Naive thymus-derived CD8-positive, alpha-beta T cell (primary cell): Measurements from ENCODE around the gene CACNA1E. TPM values are rescaled to one million over a fixed set of nuclear protein-coding genes. Genes with fewer than 3 reads are reported as not detected.
A peak's percentile ranks its signal among the peaks of the same experiment; 100 is the strongest.

Experiments used
- ATAC-seq, 2 donors: fragments of 150-1000 bp; cut with Tn5 transposase in 1 of 2; sonication (Bioruptor Pico), chemical (Tn5 transposase) in 1 of 2; 1 replicate in 1 of 2; 2 replicates in 1 of 2; pipeline ENCODE4 v1.10.0; 2021; ENCODE audit warnings: mild to moderate bottlenecking in 2 of 2, moderate library complexity in 2 of 2
- POLR2A ChIA-PET: fragments of 350-600 bp; sonication (Branson Sonifier 250); formaldehyde crosslinking; loops from one replicate; lab custom pipeline; 2021; ENCODE audit warnings: antibody characterized with exemption; lab: Charles Lee
- DNase-seq, 10 donors: peaks; one replicate each; pipeline versions ENCODE4 v3.0.0 to v3.0.0-alpha.2; 2020 to 2022
- H3K27ac Mint-ChIP-seq, 10 donors: one replicate each; pipeline ENCODE4 v1.8.0; 2020 to 2022; ENCODE audit warnings: mild to moderate bottlenecking in 10 of 10, mixed read lengths in 10 of 10, moderate library complexity in 4 of 10, inconsistent platforms in 1 of 10
- H3K27me3 Mint-ChIP-seq, 5 donors: one replicate each; pipeline ENCODE4 v1.8.0; 2021 to 2022; ENCODE audit warnings: mixed read lengths in 5 of 5
- H3K36me3 Mint-ChIP-seq, 3 donors: one replicate each; pipeline ENCODE4 v1.8.0; 2020 to 2022; ENCODE audit warnings: mixed read lengths in 3 of 3, mild to moderate bottlenecking in 2 of 3, inconsistent platforms in 1 of 3
- H3K4me1 Mint-ChIP-seq, 4 donors: one replicate each; pipeline ENCODE4 v1.8.0; 2021 to 2022; ENCODE audit warnings: mixed read lengths in 4 of 4
- H3K4me3 Mint-ChIP-seq, 10 donors: one replicate each; pipeline ENCODE4 v1.8.0; 2020 to 2022; ENCODE audit warnings: mild to moderate bottlenecking in 10 of 10, mixed read lengths in 10 of 10, moderate library complexity in 6 of 10, inconsistent platforms in 1 of 10
- H3K9me3 Mint-ChIP-seq, 9 donors: one replicate each; pipeline ENCODE4 v1.8.0; 2020 to 2022; ENCODE audit warnings: mixed read lengths in 9 of 9, mild to moderate bottlenecking in 3 of 9, inconsistent platforms in 1 of 9, moderate library complexity in 1 of 9
- polyA plus RNA-seq, 3 donors: library from polyadenylated mRNA; unstranded; fragments of 300-500 nt; fragmentation: Illumina TruSeq; gene quantifications; one replicate each; pipeline ENCODE4 v1.2.3, GENCODE V29; 2021
- total RNA-seq, 8 experiments: library from RNA in 2 of 8; stranded (reverse) in 2 of 8; gene quantifications; one replicate each; pipeline ENCODE4 v1.2.3 and lab custom pipeline; 2021 to 2026

Gene CACNA1E
- total and polyA plus RNA-seq, 5 experiments from 2014 or later: not detected

DNA sequence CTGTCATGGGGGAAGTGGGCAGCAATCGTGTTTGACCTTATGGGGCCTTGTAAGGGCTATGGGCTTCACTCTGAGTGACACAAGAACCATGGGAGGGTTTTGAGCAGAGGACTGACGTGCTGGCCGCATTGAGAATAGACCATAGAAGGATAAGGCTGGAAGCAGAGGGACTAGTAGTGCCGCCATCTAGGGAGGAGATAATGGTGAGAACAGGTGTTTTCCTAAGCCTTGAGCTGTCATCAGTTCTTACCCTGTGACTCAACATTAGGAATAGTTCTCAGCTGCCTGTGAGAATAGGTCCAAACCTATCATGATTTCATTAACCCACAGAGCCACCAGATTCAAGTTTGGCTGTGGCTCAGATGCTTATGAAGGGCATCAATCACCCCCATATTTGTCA is 228.5 kb downstream of the CACNA1E start:
- H3K4me3 Mint-ChIP-seq: no peak overlapping the region

DNA sequence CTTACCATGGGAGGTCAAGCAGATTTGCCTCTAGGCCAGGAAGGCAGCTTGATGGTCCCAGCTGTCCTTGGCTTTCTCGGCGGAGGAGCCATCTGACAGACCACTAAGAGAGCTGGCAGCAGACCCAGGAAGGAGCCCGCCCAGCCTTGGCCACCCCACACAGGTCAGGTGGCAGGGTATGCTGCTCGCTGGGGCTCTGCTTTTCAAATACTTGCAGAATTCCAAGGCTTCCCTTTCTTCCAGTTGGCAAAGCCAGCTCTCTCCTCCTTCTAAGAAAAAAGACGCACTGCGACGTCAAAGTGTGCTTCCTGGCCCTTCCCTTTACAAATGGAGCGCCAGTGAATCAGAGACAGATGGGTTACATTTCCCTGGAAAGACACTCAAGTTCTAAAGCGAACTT is 229.4 kb downstream of the CACNA1E start:
- Mint-ChIP-seq H3K27me3 (peaks cover 5 to 43% (median 13%) of the 10 kb centered on the region in 5 donors), H3K4me3 (no peak overlapping the region), H3K9me3 (peaks cover 0 to 2% (median 0%) of the 10 kb centered on the region in 9 donors), H3K36me3 (no peaks in the 10 kb centered on the region), H3K27ac (no peak overlapping the region), H3K4me1 (no peaks in the 10 kb centered on the region)
- ATAC-seq: no peak
- POLR2A ChIA-PET: no interaction called here
- DNase-seq: no peak

More for the DNA sequence above, 228.5 kb downstream of the CACNA1E start:
- Mint-ChIP-seq H3K4me1 (no peaks in the 10 kb centered on the region), H3K27ac (no peak overlapping the region), H3K36me3 (no peaks in the 10 kb centered on the region), H3K27me3 (peaks cover 6 to 37% (median 14%) of the 10 kb centered on the region in 5 donors), H3K9me3 (peaks cover 0 to 2% (median 0%) of the 10 kb centered on the region in 9 donors)
- DNase-seq (no peak), ATAC-seq (no peak)
- POLR2A ChIA-PET: no interaction called here

- peaks cover 0 to 2% (median 0%) of the 10 kb centered on the region in 9 donors for H3K9me3 Mint-ChIP-seq
- no peaks in the 10 kb centered on the region for H3K4me1 Mint-ChIP-seq
- H3K4me3 Mint-ChIP-seq: no peak overlapping the region
- no peak for ATAC-seq
- no peak for DNase-seq
- POLR2A ChIA-PET: no interaction called here
- peaks cover 7 to 43% (median 11%) of the 10 kb centered on the region in 5 donors for H3K27me3 Mint-ChIP-seq
- no peak overlapping the region for H3K27ac Mint-ChIP-seq
- H3K36me3 Mint-ChIP-seq: no peaks in the 10 kb centered on the region
Observed at GRCh38 chr1:181714428-181714827, 231.1 kb downstream of the CACNA1E start.

DNA sequence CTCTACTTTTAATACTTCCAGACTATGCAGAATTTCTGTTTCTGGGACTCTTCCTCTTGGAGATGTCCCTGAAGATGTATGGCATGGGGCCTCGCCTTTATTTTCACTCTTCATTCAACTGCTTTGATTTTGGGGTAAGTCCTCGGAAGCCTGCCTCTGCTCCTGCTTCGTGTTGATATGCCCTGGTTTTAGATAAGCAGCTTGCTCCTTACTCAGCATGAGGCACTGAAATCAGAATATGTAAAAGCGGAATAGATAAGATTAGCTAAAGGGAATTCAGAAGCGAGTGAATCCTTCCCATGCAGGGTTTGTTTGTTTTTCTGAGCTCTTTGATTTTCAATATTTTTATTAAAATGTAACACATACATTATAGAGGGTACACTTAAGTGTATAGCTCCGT is 234.7 kb downstream of the CACNA1E start:
- Mint-ChIP-seq H3K27ac (no peak overlapping the region), H3K36me3 (no peaks in the 10 kb centered on the region), H3K4me1 (no peaks in the 10 kb centered on the region), H3K9me3 (no peaks in the 10 kb centered on the region), H3K27me3 (peaks cover 6 to 32% (median 7%) of the 10 kb centered on the region in 5 donors), H3K4me3 (no peak overlapping the region)
- no peak for DNase-seq
- no peak for ATAC-seq
- POLR2A ChIA-PET: no interaction called here

DNA sequence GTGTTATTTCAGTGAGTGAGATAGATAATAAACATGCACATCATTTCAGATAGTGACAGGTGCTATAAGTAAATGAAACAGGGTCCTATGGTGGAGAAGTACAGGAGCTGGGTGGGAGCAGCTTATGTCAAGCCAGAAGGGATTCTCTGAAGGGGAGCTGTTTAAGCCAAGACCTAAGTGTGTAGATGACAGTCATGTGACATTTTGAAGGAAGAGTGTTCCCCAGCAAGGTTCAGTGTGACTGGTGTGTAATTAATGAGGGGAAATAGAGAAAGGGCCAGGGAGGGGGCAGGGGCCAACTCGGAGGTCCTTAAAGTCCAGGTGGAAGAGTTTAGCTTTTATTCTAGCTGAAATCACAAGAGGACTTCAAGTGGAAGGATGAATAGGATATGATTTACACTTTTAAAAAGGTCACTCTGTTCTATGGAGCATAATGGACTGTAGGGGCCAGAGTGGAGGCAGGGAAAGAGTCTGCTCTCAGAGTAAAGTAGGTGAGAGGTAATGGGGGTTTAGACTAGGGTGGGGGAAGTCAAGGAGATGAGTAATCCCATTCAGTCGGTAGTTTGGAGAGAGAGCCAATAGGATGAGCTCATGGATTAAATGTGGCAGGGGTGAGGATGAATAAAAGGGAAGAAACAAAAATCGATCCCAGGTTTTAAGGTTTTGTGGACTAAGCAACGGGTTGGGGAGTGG is 243.1 kb downstream of the CACNA1E start:
- Mint-ChIP-seq H3K36me3 (no peaks in the 10 kb centered on the region), H3K27ac (no peak overlapping the region), H3K27me3 (peaks cover 5 to 31% (median 10%) of the 10 kb centered on the region in 5 donors), H3K4me3 (no peak overlapping the region), H3K4me1 (no peaks in the 10 kb centered on the region), H3K9me3 (no peaks in the 10 kb centered on the region)
- DNase-seq (no peak), ATAC-seq (no peak)
- POLR2A ChIA-PET: no interaction called here

DNA sequence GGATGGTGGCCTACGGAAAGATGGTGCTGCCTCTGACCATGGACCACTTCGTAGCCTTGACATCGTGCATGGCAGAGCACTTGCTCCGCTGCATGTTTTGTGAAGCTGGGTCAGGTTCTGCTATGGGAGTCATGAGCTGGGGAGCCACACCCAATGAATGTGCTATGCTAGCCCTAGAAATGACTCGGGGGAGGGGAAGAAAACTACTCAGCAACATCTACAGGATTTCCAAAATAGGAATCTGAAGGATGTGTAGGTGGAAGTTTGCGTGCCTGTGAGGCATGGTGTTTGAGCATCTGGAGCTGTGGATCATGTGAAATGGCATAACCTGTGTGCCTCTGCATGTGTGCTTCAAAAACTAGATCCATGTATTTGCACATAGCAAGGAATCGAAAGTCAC is 247.3 kb downstream of the CACNA1E start:
- no peak overlapping the region for H3K27ac Mint-ChIP-seq
- H3K36me3 Mint-ChIP-seq: no peaks in the 10 kb centered on the region

DNA sequence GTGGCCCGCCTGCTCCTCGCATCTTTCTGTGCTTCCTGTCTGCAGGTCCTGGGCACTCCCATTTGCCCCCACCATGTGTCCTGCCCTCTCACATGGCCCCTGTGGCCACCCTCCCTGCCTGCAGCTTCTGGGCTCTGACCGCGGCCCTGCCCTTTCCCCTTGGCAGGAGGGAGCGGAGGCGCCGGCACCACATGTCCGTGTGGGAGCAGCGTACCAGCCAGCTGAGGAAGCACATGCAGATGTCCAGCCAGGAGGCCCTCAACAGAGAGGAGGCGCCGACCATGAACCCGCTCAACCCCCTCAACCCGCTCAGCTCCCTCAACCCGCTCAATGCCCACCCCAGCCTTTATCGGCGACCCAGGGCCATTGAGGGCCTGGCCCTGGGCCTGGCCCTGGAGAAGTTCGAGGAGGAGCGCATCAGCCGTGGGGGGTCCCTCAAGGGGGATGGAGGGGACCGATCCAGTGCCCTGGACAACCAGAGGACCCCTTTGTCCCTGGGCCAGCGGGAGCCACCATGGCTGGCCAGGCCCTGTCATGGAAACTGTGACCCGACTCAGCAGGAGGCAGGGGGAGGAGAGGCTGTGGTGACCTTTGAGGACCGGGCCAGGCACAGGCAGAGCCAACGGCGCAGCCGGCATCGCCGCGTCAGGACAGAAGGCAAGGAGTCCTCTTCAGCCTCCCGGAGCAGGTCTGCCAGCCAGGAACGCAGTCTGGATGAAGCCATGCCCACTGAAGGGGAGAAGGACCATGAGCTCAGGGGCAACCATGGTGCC is 249.1 kb downstream of the CACNA1E start:
- POLR2A ChIA-PET: no interaction called here
- Mint-ChIP-seq H3K27me3 (peaks cover 0 to 36% (median 14%) of the 10 kb centered on the region in 5 donors), H3K4me3 (no peak overlapping the region), H3K36me3 (no peaks in the 10 kb centered on the region), H3K4me1 (no peaks in the 10 kb centered on the region), H3K27ac (peak overlapping the region in 1 of 10 donors; percentile 30), H3K9me3 (no peaks in the 10 kb centered on the region)
- ATAC-seq (no peak), DNase-seq (no peak)

More for the DNA sequence above, 247.3 kb downstream of the CACNA1E start:
- DNase-seq (no peak), ATAC-seq (no peak)
- Mint-ChIP-seq H3K4me3 (no peak overlapping the region), H3K9me3 (no peaks in the 10 kb centered on the region), H3K27me3 (peaks cover 0 to 38% (median 14%) of the 10 kb centered on the region in 5 donors), H3K4me1 (no peaks in the 10 kb centered on the region)
- POLR2A ChIA-PET: no interaction called here

DNA sequence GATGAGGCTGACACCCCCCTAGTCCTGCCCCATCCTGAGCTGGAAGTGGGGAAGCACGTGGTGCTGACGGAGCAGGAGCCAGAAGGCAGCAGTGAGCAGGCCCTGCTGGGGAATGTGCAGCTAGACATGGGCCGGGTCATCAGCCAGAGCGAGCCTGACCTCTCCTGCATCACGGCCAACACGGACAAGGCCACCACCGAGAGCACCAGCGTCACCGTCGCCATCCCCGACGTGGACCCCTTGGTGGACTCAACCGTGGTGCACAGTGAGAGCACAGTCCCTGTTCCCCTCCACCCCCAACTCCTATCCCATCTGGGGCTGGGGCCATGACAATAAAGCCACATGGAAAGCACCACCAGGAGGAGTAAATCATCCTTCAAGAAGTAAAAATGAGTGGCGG is 250.2 kb downstream of the CACNA1E start:
- no peak overlapping the region for H3K4me3 Mint-ChIP-seq
- H3K4me1 Mint-ChIP-seq: no peaks in the 10 kb centered on the region
- no peak overlapping the region for H3K27ac Mint-ChIP-seq
- H3K9me3 Mint-ChIP-seq: no peaks in the 10 kb centered on the region
- H3K36me3 Mint-ChIP-seq: no peaks in the 10 kb centered on the region
- H3K27me3 Mint-ChIP-seq: peaks cover 0 to 34% (median 14%) of the 10 kb centered on the region in 5 donors
- no peak for ATAC-seq
- POLR2A ChIA-PET: no interaction called here
- no peak for DNase-seq

GRCh38 chr1:181737056-181737455 is 253.7 kb downstream of the CACNA1E start:
- DNase-seq: no peak
- ATAC-seq: no peak
- H3K4me1 Mint-ChIP-seq: no peaks in the 10 kb centered on the region
- H3K36me3 Mint-ChIP-seq: no peaks in the 10 kb centered on the region
- no peaks in the 10 kb centered on the region for H3K9me3 Mint-ChIP-seq
- peaks cover 0 to 39% (median 11%) of the 10 kb centered on the region in 5 donors for H3K27me3 Mint-ChIP-seq
- H3K4me3 Mint-ChIP-seq: no peak overlapping the region
- H3K27ac Mint-ChIP-seq: no peak overlapping the region
- POLR2A ChIA-PET: no interaction called here

GRCh38 chr1:181739214-181739613 is 255.9 kb downstream of the CACNA1E start:
- no peaks in the 10 kb centered on the region for H3K4me1 Mint-ChIP-seq
- H3K27me3 Mint-ChIP-seq: peaks cover 0 to 44% (median 9%) of the 10 kb centered on the region in 5 donors
- DNase-seq (no peak), ATAC-seq (no peak)
- no peak overlapping the region for H3K4me3 Mint-ChIP-seq
- no peaks in the 10 kb centered on the region for H3K9me3 Mint-ChIP-seq
- POLR2A ChIA-PET: no interaction called here
- H3K36me3 Mint-ChIP-seq: no peaks in the 10 kb centered on the region
- H3K27ac Mint-ChIP-seq: no peak overlapping the region

- Mint-ChIP-seq H3K4me3 (no peak overlapping the region), H3K9me3 (no peaks in the 10 kb centered on the region), H3K27ac (no peak overlapping the region), H3K36me3 (no peaks in the 10 kb centered on the region), H3K4me1 (no peaks in the 10 kb centered on the region), H3K27me3 (peaks cover 0 to 28% (median 5%) of the 10 kb centered on the region in 5 donors)
- POLR2A ChIA-PET: no interaction called here
- no peak for ATAC-seq
- DNase-seq: no peak
Observed at GRCh38 chr1:181742426-181742825, 259.1 kb downstream of the CACNA1E start.

- POLR2A ChIA-PET: no interaction called here
- H3K4me1 Mint-ChIP-seq: no peaks in the 10 kb centered on the region
- DNase-seq: no peak
- peaks cover 0 to 28% (median 5%) of the 10 kb centered on the region in 5 donors for H3K27me3 Mint-ChIP-seq
- H3K9me3 Mint-ChIP-seq: no peaks in the 10 kb centered on the region
- no peak overlapping the region for H3K27ac Mint-ChIP-seq
- H3K36me3 Mint-ChIP-seq: no peaks in the 10 kb centered on the region
- no peak for ATAC-seq
- no peak overlapping the region for H3K4me3 Mint-ChIP-seq
Observed at GRCh38 chr1:181743878-181744312, 260.6 kb downstream of the CACNA1E start.

- ATAC-seq (no peak), DNase-seq (no peak)
- H3K27ac Mint-ChIP-seq: no peak overlapping the region
- H3K9me3 Mint-ChIP-seq: no peaks in the 10 kb centered on the region
- peaks cover 0 to 28% (median 5%) of the 10 kb centered on the region in 5 donors for H3K27me3 Mint-ChIP-seq
- H3K36me3 Mint-ChIP-seq: no peaks in the 10 kb centered on the region
- POLR2A ChIA-PET: no interaction called here
- H3K4me3 Mint-ChIP-seq: no peak overlapping the region
- H3K4me1 Mint-ChIP-seq: no peaks in the 10 kb centered on the region
Observed at GRCh38 chr1:181746224-181746623, 262.9 kb downstream of the CACNA1E start.
